HTR-8/SVneo (cell line): ENCODE results near the gene ADAT3.
A peak's percentile ranks its signal among the peaks of the same experiment; 100 is the strongest.

Experiments
- DNase-seq: peaks from one replicate; pipeline ENCODE4 v3.0.0; 2011; ENCODE audit warnings: low spot score, mixed read lengths; ENCODE audit not compliant: insufficient read length
- FAIRE-seq: peaks from 2 replicates; lab custom pipeline; 2011; peaks lifted over from hg19 to GRCh38; lab: Jason Lieb, UNC

The ADAT3 gene

DNA sequence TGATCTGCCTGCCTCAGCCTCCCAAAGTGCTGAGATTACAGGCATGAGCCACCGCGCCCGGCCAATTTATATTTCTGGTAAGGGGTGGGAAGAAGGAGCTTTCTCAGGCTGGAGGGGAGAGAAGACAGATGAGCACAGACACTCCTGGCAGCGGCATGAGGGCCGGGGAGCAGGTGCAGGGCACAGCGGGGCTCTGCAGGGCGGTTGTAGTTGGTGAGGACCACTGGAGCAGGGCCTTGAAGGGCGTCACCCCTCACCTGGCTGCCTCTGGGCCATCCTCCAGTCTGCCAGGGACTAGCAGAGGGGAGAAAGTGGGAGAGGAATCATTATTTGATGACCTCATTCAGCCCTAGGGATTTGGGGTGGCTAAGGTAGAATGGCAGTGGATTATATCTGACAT lies 27.2 kb downstream of the ADAT3 start:
- no peak for FAIRE-seq
- no peak for DNase-seq

DNA sequence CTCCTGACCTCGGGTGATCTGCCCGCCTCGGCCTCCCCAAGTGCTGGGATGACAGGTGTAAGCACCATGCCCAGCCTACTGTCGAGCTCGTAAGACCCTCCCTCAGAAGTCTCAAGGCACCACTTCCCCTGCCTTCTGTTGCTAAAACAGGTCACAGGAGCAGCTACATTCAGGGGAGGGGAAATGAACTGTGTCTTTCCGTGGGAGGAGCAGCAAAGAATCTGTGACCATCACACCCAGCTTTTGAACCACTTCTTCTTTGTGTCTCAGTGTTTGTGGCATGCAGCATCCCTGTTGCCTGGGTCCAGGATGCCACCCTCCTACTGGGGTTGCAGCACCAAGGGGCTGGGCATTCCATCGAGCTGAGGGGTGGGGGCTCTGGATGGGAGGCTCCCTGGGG lies 28.0 kb downstream of the ADAT3 start:
- DNase-seq (no peak), FAIRE-seq (no peak)

- no peak for FAIRE-seq
- DNase-seq, result no peak
These were observed 28.7 kb downstream of the ADAT3 start for GRCh38 chr19:1933942-1934341.

- no peak for DNase-seq
These were observed 30.4 kb downstream of the ADAT3 start for GRCh38 chr19:1935484-1936208.

DNA sequence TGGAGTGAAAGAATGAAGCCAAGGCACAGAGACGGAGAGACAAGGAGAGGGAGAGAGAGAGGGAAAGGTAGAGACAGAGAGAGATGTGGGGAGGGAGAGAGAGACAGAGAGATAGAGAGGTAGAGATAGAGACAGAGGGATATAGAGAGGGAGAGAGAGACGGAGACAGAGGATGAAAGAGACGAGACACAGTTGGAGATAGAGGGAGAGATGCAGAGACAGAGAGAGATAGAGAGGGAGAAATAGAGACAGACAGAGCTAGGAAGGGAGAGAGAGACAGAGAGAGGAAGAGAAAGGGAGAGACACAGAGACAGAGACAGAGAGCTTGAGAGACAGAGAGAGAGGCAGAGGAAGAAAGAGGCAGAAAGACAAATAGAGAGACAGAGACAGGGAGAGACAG lies 31.2 kb downstream of the ADAT3 start:
- FAIRE-seq (no peak), DNase-seq (no peak)

More at GRCh38 chr19:1935484-1936208, 30.4 kb downstream of the ADAT3 start:
- peak; percentile 44 for FAIRE-seq

GRCh38 chr19:1936916-1937610 lies 31.9 kb downstream of the ADAT3 start:
- FAIRE-seq (no peak), DNase-seq (no peak)

- DNase-seq (no peak), FAIRE-seq (no peak)
These were observed 32.9 kb downstream of the ADAT3 start for GRCh38 chr19:1938071-1938470.

- FAIRE-seq (no peak), DNase-seq (no peak)
These were observed 36.2 kb downstream of the ADAT3 start, which contains the start of gene CSNK1G2 for GRCh38 chr19:1941146-1942077. TSS of gene CSNK1G2 (plus strand) at chr19:1941172. CDS start at chr19:1969773, 28,601 bp downstream.

DNA sequence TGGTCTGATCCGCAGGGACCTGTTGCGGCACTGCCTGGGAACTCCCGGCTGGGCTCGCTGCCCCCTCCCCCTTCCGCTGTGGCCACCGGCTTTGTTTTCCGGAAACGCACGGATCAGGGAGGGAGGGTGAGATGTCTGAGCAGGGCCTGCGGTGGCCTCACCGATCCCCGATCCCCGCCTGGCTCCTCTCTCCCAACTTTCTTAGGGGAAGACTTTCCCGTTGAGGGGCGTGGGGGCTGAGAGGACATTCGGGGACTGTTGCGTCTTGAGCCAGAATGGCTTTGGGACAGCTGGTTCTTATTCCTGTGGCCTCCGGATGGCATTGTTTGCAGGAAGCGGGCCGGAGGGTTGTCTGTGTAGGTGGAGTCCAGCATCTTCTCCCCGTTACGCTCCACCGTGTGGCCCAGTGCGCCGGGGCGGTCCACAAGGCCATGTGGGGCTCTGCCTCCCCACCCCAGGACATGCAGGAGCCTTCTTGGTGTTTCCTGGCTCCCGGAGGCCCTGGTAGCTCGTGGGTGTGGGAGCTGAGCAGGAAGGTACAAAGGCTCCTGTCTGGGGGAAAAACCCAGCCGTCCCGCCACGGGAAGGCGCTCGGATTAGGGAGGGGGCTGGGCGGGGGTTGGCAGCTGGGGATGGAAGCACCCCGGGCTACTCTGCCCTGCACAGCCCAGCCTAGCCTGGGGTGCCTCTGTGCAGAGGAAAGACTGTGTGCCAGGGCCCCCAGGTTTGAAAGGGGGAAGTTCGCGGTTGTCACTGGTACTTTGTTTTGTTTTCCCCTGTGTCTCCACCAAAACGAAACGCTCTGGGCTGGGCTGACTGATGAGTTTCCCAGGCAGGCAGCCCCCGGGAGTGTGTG lies 37.1 kb downstream of the ADAT3 start:
- FAIRE-seq (peak; percentile 26), DNase-seq (peak; percentile 60)

DNA sequence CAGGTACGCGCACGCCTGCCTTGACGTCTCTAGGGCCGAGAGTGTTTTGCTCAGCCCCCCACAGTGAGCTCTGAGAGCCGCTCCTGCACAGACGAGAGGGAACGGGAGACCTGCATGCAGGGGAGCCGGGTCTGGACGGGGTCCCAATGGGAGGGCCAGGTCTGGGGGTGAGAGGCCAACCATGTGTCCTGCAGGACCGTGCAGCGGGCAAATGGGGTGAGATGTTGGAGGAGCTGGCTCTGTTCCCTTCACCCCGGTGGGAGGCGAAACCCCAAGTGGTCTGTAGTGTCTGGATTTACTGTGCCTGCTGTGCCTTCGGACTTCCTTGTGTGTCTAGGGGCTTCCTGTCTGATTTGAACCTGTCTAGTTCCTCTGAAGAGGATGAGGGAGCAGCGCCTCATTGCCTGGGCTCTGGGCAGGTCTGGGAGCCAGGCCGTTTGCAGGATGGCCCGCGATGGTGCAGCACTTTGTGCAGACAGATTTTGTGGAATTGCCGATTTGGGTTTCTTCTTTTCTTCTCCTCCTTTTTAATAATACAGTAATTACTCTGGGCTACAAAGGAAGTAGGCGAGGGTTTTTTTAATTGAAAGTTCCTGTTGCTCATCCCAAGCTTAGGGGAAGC lies 37.8 kb downstream of the ADAT3 start:
- DNase-seq (no peak), FAIRE-seq (no peak)

DNA sequence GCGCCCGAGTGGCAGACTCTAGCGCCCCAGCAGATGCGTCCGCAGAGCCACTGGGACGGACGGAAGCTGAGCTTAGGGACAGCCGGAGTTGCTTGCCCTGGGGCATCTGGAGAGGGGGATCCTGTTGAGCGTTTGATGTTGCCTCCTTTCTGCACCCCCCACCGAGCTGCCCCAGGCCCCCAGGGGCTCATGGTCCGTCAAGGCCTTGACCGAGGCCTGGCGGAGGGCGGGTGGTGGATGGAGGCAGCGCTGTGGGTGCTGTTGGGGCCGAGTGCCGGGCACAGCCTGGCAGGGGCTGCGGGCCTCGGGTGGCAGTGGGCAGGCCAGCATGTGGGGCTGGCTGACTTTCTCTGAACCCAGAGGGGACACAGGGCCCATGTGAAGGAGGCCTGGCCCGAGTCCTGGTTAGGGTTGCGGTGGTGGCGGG lies 38.5 kb downstream of the ADAT3 start:
- FAIRE-seq, result no peak
- DNase-seq, result no peak

DNA sequence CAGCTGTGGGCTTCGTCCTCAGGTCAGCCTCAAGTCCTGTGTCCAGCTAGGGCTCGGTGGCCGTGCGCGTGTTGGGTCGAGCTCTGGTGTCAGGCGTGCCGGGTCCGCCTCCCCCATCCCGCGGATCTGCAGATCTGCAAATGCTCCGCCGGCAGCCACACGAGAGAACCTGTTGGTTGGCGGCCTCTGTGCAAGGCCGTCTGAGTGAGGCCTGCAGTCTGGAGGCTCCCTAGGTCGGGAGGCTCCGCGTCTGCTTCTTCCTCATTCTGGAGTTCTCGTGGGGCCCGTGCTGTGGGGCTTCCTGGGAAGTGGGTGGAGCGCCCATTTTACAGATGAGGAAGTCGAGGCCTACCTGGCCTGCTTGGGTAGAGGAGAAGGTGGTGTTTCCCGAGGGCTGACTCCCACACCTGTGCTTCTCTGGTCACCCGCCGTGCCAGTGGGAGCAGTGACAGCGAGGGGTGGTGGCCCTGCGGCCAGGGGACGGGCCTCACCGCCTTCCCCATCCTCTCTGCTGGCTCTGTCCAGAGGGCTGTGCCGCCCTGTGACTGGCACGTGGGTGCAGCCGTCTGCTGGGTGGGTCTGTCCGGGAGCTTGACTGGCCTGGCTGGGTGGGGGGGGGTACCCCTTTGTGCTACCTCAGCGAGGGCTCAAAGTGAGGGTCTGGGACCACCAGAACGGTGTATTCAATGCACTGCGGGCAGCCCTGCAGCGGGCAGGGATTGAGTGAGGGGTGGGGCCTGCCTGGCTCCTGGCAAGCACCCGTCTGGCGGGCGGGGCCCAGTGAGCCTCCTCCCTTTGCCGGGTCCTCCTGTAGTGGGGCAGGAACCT lies 39.1 kb downstream of the ADAT3 start:
- DNase-seq, result no peak
- no peak for FAIRE-seq

- FAIRE-seq (no peak), DNase-seq (no peak)
These were observed 39.8 kb downstream of the ADAT3 start for GRCh38 chr19:1944916-1945561.

- peak; percentile 51 for DNase-seq
- no peak for FAIRE-seq
These were observed 40.7 kb downstream of the ADAT3 start for GRCh38 chr19:1945899-1946298.

DNA sequence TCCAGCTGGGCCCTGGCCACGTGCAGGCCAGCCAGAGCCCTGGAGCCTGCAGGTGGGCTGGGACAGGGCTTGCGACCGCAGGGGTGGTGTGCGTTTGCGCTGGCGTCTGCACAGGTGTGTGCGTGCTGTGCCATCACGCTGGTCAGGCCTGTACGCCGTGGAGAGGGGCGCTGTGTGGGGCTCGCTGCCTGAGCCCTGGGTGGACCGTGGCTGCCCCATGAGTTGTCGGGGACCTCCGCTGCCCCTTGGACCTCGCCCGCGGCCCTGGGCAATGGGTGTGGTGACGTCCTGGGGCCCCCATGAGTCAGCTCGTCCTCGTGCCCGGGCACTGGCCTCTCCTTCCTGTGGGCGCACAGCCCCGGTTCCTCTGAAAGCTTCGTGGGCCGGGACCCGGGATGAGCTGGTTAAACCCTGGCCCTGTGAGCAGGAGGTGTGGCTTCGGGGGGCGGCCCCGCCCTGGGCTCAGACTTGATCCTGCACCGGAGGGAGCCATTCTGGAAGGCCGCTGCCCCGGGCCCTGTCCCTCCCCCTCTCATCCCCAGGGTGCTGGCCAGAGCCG lies 42.5 kb downstream of the ADAT3 start:
- DNase-seq, result no peak
- no peak for FAIRE-seq

DNA sequence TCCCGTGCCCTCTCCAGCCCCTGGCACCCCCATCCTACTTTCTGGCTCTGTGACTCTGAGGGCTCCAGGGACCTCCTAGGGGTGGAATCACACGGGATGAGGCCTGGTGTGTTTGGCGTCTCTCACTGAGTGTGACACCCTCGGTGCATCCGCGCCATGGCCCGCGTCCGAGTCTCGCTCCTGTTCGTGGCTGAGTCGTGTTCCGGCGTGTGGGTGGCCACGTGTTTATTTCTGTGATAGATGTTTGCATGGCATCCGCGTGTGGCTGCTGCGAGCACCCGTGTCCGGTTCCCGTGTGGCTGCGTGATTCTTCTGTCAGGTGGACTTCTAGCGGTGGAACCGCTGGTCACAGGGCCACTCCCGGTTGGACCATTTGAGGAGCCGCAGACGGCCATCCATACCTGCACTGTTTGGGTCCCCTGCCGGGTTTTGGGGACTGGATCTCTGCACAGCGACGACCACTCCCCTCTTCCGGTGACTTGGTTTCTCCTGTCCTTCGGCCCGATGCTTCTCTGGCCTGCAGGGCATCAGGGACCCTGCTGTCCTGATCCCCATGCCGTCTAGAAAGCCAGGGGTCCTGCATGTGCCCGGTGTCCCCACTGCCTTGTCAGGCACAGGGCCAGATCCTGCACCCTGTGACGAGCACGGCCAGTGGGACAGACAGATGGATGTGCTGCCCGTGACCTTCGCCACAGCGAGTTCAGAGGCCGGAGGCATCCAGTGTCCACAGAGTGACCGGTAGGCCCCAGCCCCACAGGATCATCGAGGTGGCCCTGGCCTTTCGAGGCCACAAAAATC lies 44.3 kb downstream of the ADAT3 start:
- FAIRE-seq (no peak), DNase-seq (no peak)

DNA sequence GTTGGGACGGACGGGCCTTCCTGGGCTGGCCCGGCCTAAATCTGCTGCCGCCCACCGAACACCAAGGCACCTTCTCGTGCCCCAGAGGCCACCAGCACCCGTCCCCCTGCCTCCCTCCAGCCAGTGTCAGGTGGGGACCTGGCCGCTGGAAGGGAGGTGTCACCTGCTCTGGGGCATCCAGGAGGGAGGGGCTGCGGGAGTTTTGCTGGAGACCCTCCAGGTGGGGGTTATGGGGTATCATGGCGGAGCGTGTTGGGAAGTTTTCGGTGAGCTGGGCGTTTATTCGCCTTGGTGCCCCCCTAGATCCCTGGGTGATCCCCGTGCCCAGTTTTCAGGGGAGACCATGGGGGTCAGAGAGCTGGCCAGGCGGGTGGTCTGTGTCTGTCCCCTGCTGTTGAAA lies 45.4 kb downstream of the ADAT3 start:
- FAIRE-seq, result no peak
- DNase-seq, result no peak
